OCI-LY1 (cell line): Measurements from ENCODE around the gene MTIF2.
"Not testable (repeated sequence)": the region's sequence is repeated elsewhere in the genome, so short reads cannot be mapped to it uniquely, and the experiment has no call there.

Source experiments
- H2AFZ ChIP-seq: fragments of 200-600 bp; sonication (generic), shearing (Covaris generic); 2 replicates; pipeline ENCODE4 v1.6.0; 2014; ENCODE audit warnings: antibody characterized with exemption, mild to moderate bottlenecking, low read length
- H3F3A ChIP-seq: fragments of 200-600 bp; sonication (generic), shearing (Covaris generic); 2 replicates; pipeline ENCODE4 v1.6.0; 2014; ENCODE audit warnings: mild to moderate bottlenecking, antibody characterized with exemption, low read length, moderate library complexity; ENCODE audit not compliant: insufficient read depth
- H3K27ac ChIP-seq: fragments of 200-600 bp; sonication (generic); 2 replicates; pipeline ENCODE4 v1.5.1; 2014; ENCODE audit warnings: low read length, mixed run types, mild to moderate bottlenecking, low read depth; ENCODE audit not compliant: poor library complexity, severe bottlenecking
- H3K27me3 ChIP-seq: fragments of 200-600 bp; sonication (generic); 2 replicates; pipeline ENCODE4 v1.6.0; 2014; ENCODE audit warnings: antibody characterized with exemption, mild to moderate bottlenecking, low read length, moderate library complexity; ENCODE audit not compliant: insufficient read depth
- H3K36me3 ChIP-seq: fragments of 200-600 bp; sonication (generic); 2 replicates; pipeline ENCODE4 v1.6.1; 2014; ENCODE audit warnings: mild to moderate bottlenecking, antibody characterized with exemption, low read length, moderate library complexity, mixed read lengths; ENCODE audit not compliant: insufficient read depth
- H3K4me1 ChIP-seq: fragments of 200-600 bp; sonication (generic); 2 replicates; pipeline ENCODE4 v1.5.1; 2014; ENCODE audit warnings: mild to moderate bottlenecking, low read length, moderate library complexity; ENCODE audit not compliant: insufficient read depth, severe bottlenecking
- H3K4me2 ChIP-seq: fragments of 200-600 bp; sonication (generic), shearing (Covaris generic); 2 replicates; pipeline ENCODE4 v1.6.1; 2014; ENCODE audit warnings: low read length
- H3K4me3 ChIP-seq: fragments of 200-600 bp; sonication (generic); 2 replicates; pipeline ENCODE4 v1.5.1; 2014; ENCODE audit warnings: low read length, low read depth, mild to moderate bottlenecking, mixed read lengths; ENCODE audit not compliant: poor library complexity, severe bottlenecking
- H3K79me2 ChIP-seq: fragments of 200-600 bp; shearing (Covaris generic); 2 replicates; pipeline ENCODE4 v1.6.1; 2016; ENCODE audit warnings: mixed run types, low read length, mixed read lengths; ENCODE audit not compliant: insufficient read depth
- H3K9ac ChIP-seq: fragments of 200-600 bp; sonication (generic), shearing (Covaris generic); 2 replicates; pipeline ENCODE4 v1.6.1; 2014; ENCODE audit warnings: mild to moderate bottlenecking, low read length, mixed read lengths
- H3K9me2 ChIP-seq: fragments of 200-600 bp; sonication (generic), shearing (Covaris generic); 2 replicates; pipeline ENCODE4 v1.6.1; 2014; ENCODE audit warnings: low read depth, mild to moderate bottlenecking, low read length, mixed read lengths
- H3K9me3 ChIP-seq: fragments of 200-600 bp; shearing (Covaris generic); 2 replicates; pipeline ENCODE4 v1.6.1; 2014; ENCODE audit warnings: low read length, mixed read lengths
- H4K20me1 ChIP-seq: fragments of 200-600 bp; sonication (generic), shearing (Covaris generic); 2 replicates; pipeline ENCODE4 v1.6.0; 2016; ENCODE audit warnings: mild to moderate bottlenecking, low read length; ENCODE audit not compliant: insufficient read depth
- CTCF ChIP-seq: fragments of 200-600 bp; sonication (generic), shearing (Covaris generic); IDR thresholded peaks from 2 replicates; pipeline ENCODE4 v1.5.1; 2017; ENCODE audit warnings: mild to moderate bottlenecking, antibody characterized with exemption, low read length, moderate library complexity, mixed read lengths
- EZH2 ChIP-seq: fragments of 200-600 bp; sonication (generic), shearing (Covaris generic); IDR thresholded peaks from 2 replicates; pipeline ENCODE4 v1.8.0; 2017; ENCODE audit warnings: borderline replicate concordance, mixed run types, mild to moderate bottlenecking, antibody characterized with exemption, low read length, moderate library complexity, mixed read lengths

MTIF2 gene

GRCh38 chr2:55242617-55243016 lies 26.4 kb downstream of the MTIF2 start:
- no peaks in the 10 kb centered on the region for H3K79me2 ChIP-seq
- no peak overlapping the region for H3K27ac ChIP-seq
- H3K27me3 ChIP-seq, result no peaks in the 10 kb centered on the region
- no peaks in the 10 kb centered on the region for H3K4me1 ChIP-seq
- H2AFZ ChIP-seq, result no peak overlapping the region
- peaks cover 62% of the 10 kb centered on the region for H3K36me3 ChIP-seq
- H3K4me3 ChIP-seq, result no peak overlapping the region
- TF ChIP-seq EZH2 (no peak), CTCF (no peak)
- H3K4me2 ChIP-seq, result no peak overlapping the region
- H3K9ac ChIP-seq, result no peak overlapping the region
- no peaks in the 10 kb centered on the region for H3K9me2 ChIP-seq
- H3K9me3 ChIP-seq, result no peaks in the 10 kb centered on the region
- H4K20me1 ChIP-seq, result no peaks in the 10 kb centered on the region
- H3F3A ChIP-seq, result no peaks in the 10 kb centered on the region

GRCh38 chr2:55241582-55241981 lies 27.4 kb downstream of the MTIF2 start:
- not testable (repeated sequence) for H4K20me1 ChIP-seq, H3F3A ChIP-seq, H3K9ac ChIP-seq, H3K27ac ChIP-seq, H3K9me3 ChIP-seq, H2AFZ ChIP-seq, H3K4me2 ChIP-seq, H3K27me3 ChIP-seq, H3K4me3 ChIP-seq, H3K79me2 ChIP-seq, H3K4me1 ChIP-seq, H3K9me2 ChIP-seq
- H3K36me3 ChIP-seq, result peaks cover 62% of the 10 kb centered on the region

GRCh38 chr2:55239656-55240222 lies 29.3 kb downstream of the MTIF2 start:
- Histone ChIP-seq H3K9me2 (no peaks in the 10 kb centered on the region), H3F3A (peaks cover 15% of the 10 kb centered on the region), H3K27me3 (no peaks in the 10 kb centered on the region), H3K4me3 (no peak overlapping the region), H4K20me1 (no peaks in the 10 kb centered on the region), H3K9ac (no peak overlapping the region), H3K36me3 (peaks cover 65% of the 10 kb centered on the region), H3K79me2 (no peaks in the 10 kb centered on the region), H3K4me1 (peaks cover 6% of the 10 kb centered on the region), H3K9me3 (no peaks in the 10 kb centered on the region), H3K4me2 (no peak overlapping the region), H3K27ac (no peak overlapping the region), H2AFZ (no peak overlapping the region)
- no peak for TF ChIP-seq CTCF
- no peak for TF ChIP-seq EZH2

GRCh38 chr2:55236992-55237543 lies 32.0 kb downstream of the MTIF2 start:
- Histone ChIP-seq H3K4me2 (no peak overlapping the region), H3K4me1 (peaks cover 20% of the 10 kb centered on the region), H3K36me3 (peaks cover 65% of the 10 kb centered on the region), H3K9ac (no peak overlapping the region), H4K20me1 (no peaks in the 10 kb centered on the region), H3K9me3 (no peaks in the 10 kb centered on the region), H3K9me2 (no peaks in the 10 kb centered on the region), H3K27me3 (no peaks in the 10 kb centered on the region), H3K4me3 (no peak overlapping the region), H3K79me2 (peaks cover 16% of the 10 kb centered on the region), H2AFZ (no peak overlapping the region), H3F3A (peaks cover 15% of the 10 kb centered on the region), H3K27ac (no peak overlapping the region)
- no peak for TF ChIP-seq EZH2
- no peak for TF ChIP-seq CTCF
